Endothelial cell of umbilical vein (primary cell): Measurements from ENCODE around the gene XXYLT1. TPM values are rescaled to one million over a fixed set of nuclear protein-coding genes. Genes with fewer than 3 reads are reported as not detected.

ENCODE experiments used
- BruUV-seq: library from RNA; stranded (reverse); fragments of 400-500 nt; replicated peaks from 2 replicates; lab custom pipeline; 2021; lab: Mats Ljungman, UMichigan
- CTCF ChIA-PET: fragments of 300-600, 350-600 bp; sonication (Branson Sonifier 250); formaldehyde crosslinking; loops from one replicate; lab custom pipeline; 2021; ENCODE audit warnings: antibody characterized with exemption, inconsistent platforms; lab: Charles Lee
- POLR2A ChIA-PET: fragments of 300-600, 350-600 bp; sonication (Branson Sonifier 250); formaldehyde crosslinking; loops from one replicate; lab custom pipeline; 2021; ENCODE audit warnings: antibody characterized with exemption, inconsistent platforms; lab: Charles Lee
- DNase-seq: peaks from one replicate; pipeline ENCODE4 v3.0.0-alpha.2; 2011; ENCODE audit warnings: low read depth, low spot score
- FAIRE-seq: peaks from 2 replicates; lab custom pipeline; 2011; peaks lifted over from hg19 to GRCh38; lab: Jason Lieb, UNC
- H2AFZ ChIP-seq: 2 replicates; pipeline ENCODE4 v1.6.0; 2012; ENCODE audit warnings: low read depth, low read length, control low read depth, inconsistent platforms
- H3K27ac ChIP-seq: 2 replicates; pipeline ENCODE4 v1.5.1; 2011; ENCODE audit warnings: low read depth, mild to moderate bottlenecking, control low read depth, low read length, moderate library complexity; ENCODE audit not compliant: insufficient read depth
- H3K27me3 ChIP-seq, 2 experiments: 2 replicates each; pipeline versions ENCODE4 v1.6.0 to v1.6.1; 2011; ENCODE audit warnings: low read length in 2 of 2, mixed read lengths in 1 of 2; ENCODE audit not compliant: control insufficient read depth in 2 of 2, insufficient read depth in 2 of 2
- H3K36me3 ChIP-seq, 2 experiments: 2 replicates in 1 of 2; 3 replicates in 1 of 2; pipeline ENCODE4 v1.5.1; 2011; ENCODE audit warnings: low read length in 2 of 2, mild to moderate bottlenecking in 1 of 2, moderate library complexity in 1 of 2; ENCODE audit not compliant: control insufficient read depth in 2 of 2, insufficient read depth in 2 of 2; ENCODE audit errors: extremely low read depth in 1 of 2
- H3K4me1 ChIP-seq: 3 replicates; pipeline ENCODE4 v1.5.1; 2011; ENCODE audit warnings: mild to moderate bottlenecking, low read length; ENCODE audit not compliant: control insufficient read depth, insufficient read depth; ENCODE audit errors: extremely low read depth
- H3K4me2 ChIP-seq: 2 replicates; pipeline ENCODE4 v1.6.1; 2011; ENCODE audit warnings: low read length, control low read depth, mixed read lengths; ENCODE audit not compliant: insufficient read depth
- H3K4me3 ChIP-seq, 3 experiments: fragments of 200-600 bp in 1 of 3; sonication (generic), shearing (Covaris generic) in 1 of 3; replicated peaks in 1 of 3; 2 replicates each; pipeline ENCODE4 v1.5.1; 2011 to 2016; ENCODE audit warnings: control low read depth in 3 of 3, low read length in 3 of 3, mild to moderate bottlenecking in 2 of 3, inconsistent platforms in 1 of 3, low read depth in 1 of 3, moderate library complexity in 1 of 3; ENCODE audit not compliant: insufficient read depth in 1 of 3
- H3K79me2 ChIP-seq: 2 replicates; pipeline ENCODE4 v1.6.0; 2012; ENCODE audit warnings: low read length, inconsistent platforms; ENCODE audit not compliant: control insufficient read depth, insufficient read depth
- H3K9ac ChIP-seq: replicated peaks from 2 replicates; pipeline ENCODE3; 2011; ENCODE audit warnings: low read length, control low read depth; ENCODE audit not compliant: insufficient read depth; ENCODE audit errors: extremely low read depth
- H3K9me1 ChIP-seq: replicated peaks from 3 replicates; pipeline ENCODE4 v1.6.0; 2011; ENCODE audit warnings: mild to moderate bottlenecking, low read length; ENCODE audit not compliant: control insufficient read depth, insufficient read depth; ENCODE audit errors: extremely low read depth
- H3K9me3 ChIP-seq: replicated peaks from 2 replicates; pipeline ENCODE4 v1.5.1; 2012; ENCODE audit warnings: low read length, inconsistent platforms; ENCODE audit not compliant: control insufficient read depth, insufficient read depth
- H4K20me1 ChIP-seq: replicated peaks from 2 replicates; pipeline ENCODE3; 2011; ENCODE audit warnings: mild to moderate bottlenecking, low read length; ENCODE audit not compliant: control insufficient read depth, insufficient read depth; ENCODE audit errors: extremely low read depth
- CTCF ChIP-seq, 2 donors: IDR thresholded peaks; 1 replicate in 1 of 2; 2 replicates in 1 of 2; pipeline ENCODE4 v1.5.1; 2011; ENCODE audit warnings: low read length in 2 of 2, mild to moderate bottlenecking in 2 of 2, moderate library complexity in 2 of 2, control low read depth in 1 of 2, inconsistent platforms in 1 of 2, low read depth in 1 of 2; ENCODE audit not compliant: insufficient read depth in 1 of 2; ENCODE audit errors: extremely low read depth in 1 of 2
- EZH2 ChIP-seq: IDR thresholded peaks from 2 replicates; pipeline ENCODE4 v1.6.1; 2012; ENCODE audit warnings: borderline replicate concordance, low read depth, mild to moderate bottlenecking, moderate library complexity, low read length, inconsistent platforms; ENCODE audit not compliant: severe bottlenecking
- FOS ChIP-seq: IDR thresholded peaks from 2 replicates; pipeline ENCODE4 v1.6.1; 2011; ENCODE audit warnings: mild to moderate bottlenecking, low read length, moderate library complexity, borderline replicate concordance; ENCODE audit not compliant: insufficient read depth
- GATA2 ChIP-seq: IDR thresholded peaks from 2 replicates; pipeline ENCODE4 v1.7.0; 2011; ENCODE audit warnings: low read depth, mild to moderate bottlenecking, moderate library complexity, mixed read lengths, low read length; ENCODE audit not compliant: insufficient read length, insufficient read depth
- JUN ChIP-seq: IDR thresholded peaks from 2 replicates; pipeline ENCODE4 v1.6.1; 2011; ENCODE audit warnings: borderline replicate concordance, low read depth; ENCODE audit not compliant: insufficient read length, insufficient read depth
- MAX ChIP-seq: IDR thresholded peaks from 2 replicates; pipeline ENCODE4 v1.6.1; 2011; ENCODE audit not compliant: insufficient read depth, insufficient read length
- MYC ChIP-seq: IDR thresholded peaks from one replicate; pipeline ENCODE4 v1.6.1; 2011; ENCODE audit warnings: mild to moderate bottlenecking, low read depth, low read length
- POLR2A ChIP-seq: IDR thresholded peaks from 2 replicates; pipeline ENCODE4 v1.6.1; 2012; ENCODE audit warnings: low read depth, mild to moderate bottlenecking, control low read depth, low read length
- POLR2AphosphoS5 ChIP-seq: IDR thresholded peaks from 2 replicates; pipeline ENCODE4 v1.6.1; 2012; ENCODE audit warnings: low read depth, mild to moderate bottlenecking, control low read depth, low read length, moderate library complexity; ENCODE audit not compliant: insufficient read depth
- dilution Hi-C: fragments of 300-500 bp; cut with MboI; formaldehyde crosslinking; loops from one replicate; pipeline ENCODE4 v1.15.0; 2019; ENCODE audit warnings: low sequenced_read_pairs; ENCODE audit not compliant: extremely low pct_ligation_motif_present
- intact Hi-C: fragments of 100-400 bp; cut with micrococcal nuclease; formaldehyde crosslinking; loops from one replicate; pipeline ENCODE4 v1.10.0; 2022
- microRNA-seq: library from miRNA; unstranded; fragments of <30 nt; microRNA quantifications from one replicate; pipeline ENCODE4 v1.2.0, GENCODE V29; 2021; ENCODE audit warnings: borderline number of aligned reads, borderline replicate concordance
- polyA plus RNA-seq, 4 experiments: library from polyadenylated mRNA; depleted of rRNA in 3 of 4; stranded (reverse) in 3 of 4; unstranded in 1 of 4; fragments of >200 nt; gene quantifications; 2 replicates each; pipeline versions ENCODE4 v1.2.1 to v1.2.3, GENCODE V29; 2011 to 2012; ENCODE audit warnings: missing spikeins in 1 of 4
- small RNA-seq: library from RNA; depleted of rRNA; stranded (forward); fragments of <200 nt; gene quantifications from one replicate; pipeline ENCODE3, GENCODE V24; 2012; ENCODE audit warnings: low replicate concordance, low read depth; ENCODE audit not compliant: insufficient read depth, insufficient read length
- total RNA-seq: library from RNA; stranded (reverse); gene quantifications from 2 replicates; pipeline ENCODE4 v1.2.3, GENCODE V29; 2021

Gene XXYLT1
- total and polyA plus RNA-seq, 2 donors (not counting 3 experiments of a cell fraction or from before 2014, with no cell fraction given) = 54.4 to 78.1 TPM

GRCh38 chr3:195019335-195019734 is 251.6 kb downstream of the XXYLT1 start:
- Histone ChIP-seq H2AFZ (no peak overlapping the region), H3K9ac (no peak overlapping the region), H3K9me3 (no peaks in the 10 kb centered on the region), H3K9me1 (no peaks in the 10 kb centered on the region), H4K20me1 (no peaks in the 10 kb centered on the region), H3K4me2 (no peak overlapping the region), H3K4me1 (peaks cover 24% of the 10 kb centered on the region), H3K4me3 (no peak overlapping the region), H3K36me3 (no peaks in the 10 kb centered on the region), H3K27ac (no peak overlapping the region), H3K79me2 (no peaks in the 10 kb centered on the region), H3K27me3 (no peaks in the 10 kb centered on the region)
- DNase-seq (no peak), FAIRE-seq (no peak)
- TF ChIP-seq JUN = no peak
- TF ChIP-seq GATA2 = no peak
- no peak for TF ChIP-seq MAX
- TF ChIP-seq EZH2 = no peak
- no peak for TF ChIP-seq POLR2AphosphoS5
- no peak for TF ChIP-seq POLR2A
- TF ChIP-seq MYC = no peak
- no peak for TF ChIP-seq CTCF (IDR thresholded peaks at IDR 0.05; ENCODE audit: extremely low read depth in 1 of 2, insufficient read depth in 1 of 2, low read depth in 1 of 2, low read length in 2 of 2)
- no peak for TF ChIP-seq FOS
- CTCF ChIA-PET = interaction anchor here (1.0 to 1.1 kb wide), 3 partner anchors 14 to 17 kb away, joined by 3 read pairs; no protein-coding TSS in a partner anchor
- dilution Hi-C loops = no loop called here
- BruUV-seq = no TSS peak
- POLR2A ChIA-PET = no interaction called here
- intact Hi-C loops = no loop called here

Small RNA genes within 50 kb of the gene (microRNA-seq; reads per million reads assigned to microRNA genes)
- not detected for gene MIR3137

Small RNA genes within 50 kb of the gene (small RNA-seq; reads per million reads assigned to genes)
- gene MIR3137 (not detected), gene RN7SL36P (not detected), gene RNU6-25P (not detected)

Other genes with a start within 250 kb of the XXYLT1 start
- gene ACAP2, start 171.9 kb upstream of the XXYLT1 start, total RNA-seq = 34.4 and 36.9 TPM in 2 replicates
- gene ACAP2, start 171.9 kb upstream of the XXYLT1 start, polyA plus RNA-seq = 5.5 and 13.6 TPM in 2 replicates